Activated CD8-positive, alpha-beta memory T cell treated with anti-CD3 and anti-CD28 coated beads for 36 hours (primary cell): ENCODE results near the gene SEL1L2. TPM values are rescaled to one million over a fixed set of nuclear protein-coding genes. Genes with fewer than 3 reads are reported as not detected.

Experiments used
- CTCF ChIA-PET: fragments of 350-600 bp; sonication (Branson Sonifier 250); formaldehyde crosslinking; loops from one replicate; lab custom pipeline; 2021; ENCODE audit warnings: antibody characterized with exemption; lab: Charles Lee
- POLR2A ChIA-PET: fragments of 350-600 bp; sonication (Branson Sonifier 250); formaldehyde crosslinking; loops from one replicate; lab custom pipeline; 2021; ENCODE audit warnings: antibody characterized with exemption; lab: Charles Lee
- total RNA-seq, 2 experiments: library from RNA; stranded (reverse); gene quantifications; one replicate each; pipeline ENCODE4 v1.2.3, GENCODE V29; 2021

The SEL1L2 gene
- total RNA-seq, 2 experiments from 2014 or later = not detected

DNA sequence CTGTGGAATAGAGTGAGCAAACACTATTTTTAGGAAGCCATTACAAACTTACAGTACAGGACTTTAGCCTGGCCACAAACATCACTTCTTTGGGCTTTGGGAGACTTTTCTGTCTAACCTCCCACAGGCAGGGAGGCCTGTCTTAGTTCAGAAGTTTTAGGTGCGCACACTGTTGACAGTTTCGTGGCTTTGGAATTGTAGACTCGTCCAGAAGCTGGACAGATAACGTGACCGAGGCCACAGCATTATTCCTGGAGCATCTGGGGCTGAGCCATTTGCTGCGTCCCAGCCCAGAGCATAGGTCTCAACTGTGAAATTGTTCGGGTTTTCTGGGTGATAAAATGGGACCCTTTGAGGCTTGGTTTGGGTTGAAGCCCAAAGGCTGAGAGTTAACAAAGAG lies 151.8 kb downstream of the SEL1L2 start:
- ChIA-PET CTCF (no interaction called here), POLR2A (no interaction called here)

DNA sequence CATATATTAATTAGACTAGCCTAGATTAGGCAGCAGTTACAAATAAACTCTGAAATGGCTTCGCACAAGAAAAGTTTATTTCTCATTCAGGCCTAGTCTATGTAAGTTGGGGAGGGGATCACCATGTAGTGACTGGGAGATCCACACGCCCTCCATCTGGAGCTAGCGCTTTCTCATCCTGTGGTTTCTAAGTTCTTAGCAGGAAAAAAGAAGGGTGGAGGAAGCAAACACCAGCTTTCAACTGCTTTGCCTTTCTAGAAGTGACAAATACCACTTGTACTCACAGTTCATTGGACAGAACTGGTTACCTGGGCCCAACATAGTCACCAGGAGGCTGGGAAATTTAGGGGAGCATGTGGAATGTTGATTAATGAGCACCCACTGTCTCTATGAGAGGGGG lies 158.9 kb downstream of the SEL1L2 start:
- POLR2A ChIA-PET = interaction anchor here (0.7 kb wide), 1 partner anchor 759 kb away, joined by 4 read pairs; no protein-coding TSS in a partner anchor

DNA sequence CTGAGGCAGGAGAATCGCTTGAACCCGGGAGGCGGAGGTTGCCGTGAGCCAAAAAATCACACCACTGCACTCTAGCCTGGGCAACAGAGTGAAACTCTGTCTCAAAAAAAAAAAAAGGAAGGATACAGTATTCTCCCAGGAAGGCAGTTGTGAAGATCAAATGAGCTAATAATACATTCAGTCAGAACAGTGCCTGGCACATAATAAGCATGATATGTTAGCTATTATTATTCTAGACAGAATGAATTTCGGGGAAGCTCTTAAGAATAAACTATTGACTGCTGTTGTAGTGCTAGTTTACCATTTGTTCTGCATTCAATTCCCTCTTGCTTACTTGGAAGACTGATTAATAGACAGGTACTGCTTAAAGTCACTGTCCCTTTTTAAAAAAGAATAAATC lies 164.9 kb downstream of the SEL1L2 start:
- POLR2A ChIA-PET = no interaction called here
- CTCF ChIA-PET = no interaction called here

More for the DNA sequence above, 158.9 kb downstream of the SEL1L2 start:
- CTCF ChIA-PET = no interaction called here

DNA sequence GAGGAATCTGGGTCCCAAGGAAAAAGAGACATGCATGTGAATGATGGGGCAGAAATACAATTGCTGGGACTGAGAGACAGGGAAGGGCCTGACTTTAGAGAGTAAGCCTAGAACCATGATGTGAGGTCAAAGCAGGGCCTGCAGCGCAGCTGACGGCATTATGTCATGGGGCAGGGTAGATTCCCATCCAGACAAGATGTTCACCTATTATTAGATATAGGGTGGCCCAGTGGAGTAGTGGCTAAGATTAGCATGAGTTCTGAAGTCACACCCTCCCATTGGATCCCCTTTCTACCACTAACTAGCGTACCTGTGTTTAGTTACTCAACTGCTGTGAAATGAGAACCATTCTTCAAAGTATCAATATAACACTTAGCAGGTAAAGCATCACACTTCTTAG lies 166.0 kb downstream of the SEL1L2 start:
- CTCF ChIA-PET = no interaction called here
- POLR2A ChIA-PET = no interaction called here

DNA sequence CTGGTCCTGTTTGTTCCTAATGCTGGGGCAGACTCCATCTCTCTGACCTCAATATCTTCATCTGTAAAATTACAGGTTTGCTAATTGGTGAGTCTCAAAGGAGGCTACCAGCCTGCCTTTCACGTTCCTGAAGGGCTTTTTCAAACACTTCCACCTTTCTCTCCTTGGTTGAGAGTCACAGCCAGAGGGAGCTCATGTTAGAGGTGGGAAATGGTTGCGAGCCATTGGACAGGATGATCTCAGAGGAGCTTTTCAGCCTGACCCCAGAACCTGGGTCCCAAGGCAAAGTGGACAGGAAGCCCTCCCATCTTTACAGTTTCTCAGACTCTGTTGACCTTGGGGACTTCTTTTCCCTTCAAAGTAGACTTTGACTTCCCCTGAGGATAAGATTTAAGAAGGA lies 168.0 kb downstream of the SEL1L2 start:
- ChIA-PET POLR2A (no interaction called here), CTCF (interaction anchor here (1.2 kb wide), 1 partner anchor 13 kb away, joined by 3 read pairs; no protein-coding TSS in a partner anchor)

DNA sequence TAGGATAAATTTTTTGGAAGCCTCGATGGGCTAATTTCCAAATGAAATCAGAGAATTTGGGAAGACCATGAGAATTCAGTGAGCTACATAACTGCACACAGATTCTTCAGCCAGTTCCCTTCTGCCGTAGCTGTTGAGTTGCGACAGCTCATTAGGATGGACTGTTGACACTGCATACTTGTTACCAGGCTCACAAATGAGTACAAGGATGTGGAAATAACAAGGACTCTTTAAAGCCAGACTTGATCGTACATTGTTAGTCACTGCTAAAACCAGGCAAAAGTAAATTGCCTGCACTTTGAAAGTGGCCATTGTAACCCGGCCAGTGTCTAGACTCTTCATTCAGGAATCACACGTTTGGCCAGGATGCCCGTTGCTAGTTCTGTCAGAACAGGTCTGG lies 168.5 kb downstream of the SEL1L2 start:
- ChIA-PET POLR2A (no interaction called here), CTCF (no interaction called here)

DNA sequence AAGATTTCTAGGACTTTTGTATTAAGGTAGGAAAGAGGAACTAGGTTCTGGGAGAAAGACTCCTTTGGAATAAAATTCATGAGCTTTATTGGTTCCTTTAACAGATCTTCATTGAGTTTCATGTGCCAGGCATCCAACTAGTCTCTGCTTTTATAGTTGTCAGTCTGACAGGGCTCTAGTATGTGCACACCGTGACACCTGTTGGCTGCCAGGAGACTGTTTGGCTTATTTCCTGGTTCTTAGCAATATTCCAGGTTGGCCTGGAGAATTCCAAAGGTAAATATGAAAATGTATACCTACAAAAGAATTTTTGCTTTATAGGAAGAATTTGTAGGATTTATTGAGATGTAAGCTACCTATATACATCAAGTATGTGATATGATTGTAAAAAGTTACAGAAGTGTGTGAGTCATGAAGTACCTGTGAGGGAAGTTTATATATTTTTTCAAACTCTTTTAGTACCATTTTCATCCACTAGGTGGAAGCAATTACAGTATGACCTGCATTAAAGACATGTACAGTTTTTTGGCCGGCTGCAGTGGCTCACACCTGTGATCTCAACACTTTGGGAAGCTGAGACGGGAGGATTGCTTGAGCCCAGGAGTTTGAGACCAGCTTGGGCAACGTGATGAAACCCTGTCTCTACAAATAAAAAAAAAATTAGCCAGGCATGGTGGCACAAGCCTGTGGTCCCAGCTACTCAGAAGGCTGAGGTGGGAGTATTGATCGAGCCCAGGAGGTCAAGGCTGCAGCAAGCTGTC lies 170.3 kb downstream of the SEL1L2 start:
- ChIA-PET CTCF (no interaction called here), POLR2A (interaction anchor here (0.6 kb wide), 1 partner anchor 16 kb away, joined by 3 read pairs; no protein-coding TSS in a partner anchor)

DNA sequence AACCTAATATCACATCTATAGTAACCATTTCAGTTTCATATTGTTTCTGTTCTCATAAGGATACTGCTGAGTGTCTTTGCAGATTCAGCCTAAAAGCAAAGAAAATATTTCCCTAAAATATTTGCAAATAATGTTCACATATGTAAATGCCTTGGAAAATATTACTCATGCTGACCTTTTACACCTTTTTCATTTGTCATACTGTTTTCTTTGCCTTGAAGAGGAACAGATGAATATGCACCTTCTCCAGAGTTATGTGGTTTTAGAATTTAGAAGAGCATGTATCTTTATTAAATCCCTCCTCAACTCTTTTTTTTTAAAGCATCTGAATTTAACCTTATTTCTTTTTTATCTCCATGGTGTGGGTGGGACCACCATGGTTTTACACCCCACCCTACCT lies 173.1 kb downstream of the SEL1L2 start:
- POLR2A ChIA-PET = no interaction called here
- CTCF ChIA-PET = no interaction called here

DNA sequence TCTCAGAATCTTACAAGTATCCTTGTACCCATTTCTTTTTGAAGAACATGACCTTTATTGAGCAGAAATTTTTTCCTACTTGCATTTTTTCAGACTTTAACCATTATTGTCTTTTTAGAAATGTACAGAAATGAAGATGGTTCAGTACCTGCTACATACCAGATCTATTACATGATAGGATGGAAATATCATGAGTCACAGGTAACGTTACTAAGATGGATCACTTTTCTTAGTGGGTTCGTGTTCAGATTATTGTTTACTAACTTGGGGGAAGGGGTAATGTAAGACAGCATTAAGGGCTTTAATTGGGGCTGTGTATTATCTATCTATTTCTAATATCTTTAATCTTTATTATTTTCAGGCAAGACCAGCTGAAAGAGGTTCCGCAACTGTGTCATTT lies 173.7 kb downstream of the SEL1L2 start:
- ChIA-PET CTCF (no interaction called here), POLR2A (no interaction called here)

DNA sequence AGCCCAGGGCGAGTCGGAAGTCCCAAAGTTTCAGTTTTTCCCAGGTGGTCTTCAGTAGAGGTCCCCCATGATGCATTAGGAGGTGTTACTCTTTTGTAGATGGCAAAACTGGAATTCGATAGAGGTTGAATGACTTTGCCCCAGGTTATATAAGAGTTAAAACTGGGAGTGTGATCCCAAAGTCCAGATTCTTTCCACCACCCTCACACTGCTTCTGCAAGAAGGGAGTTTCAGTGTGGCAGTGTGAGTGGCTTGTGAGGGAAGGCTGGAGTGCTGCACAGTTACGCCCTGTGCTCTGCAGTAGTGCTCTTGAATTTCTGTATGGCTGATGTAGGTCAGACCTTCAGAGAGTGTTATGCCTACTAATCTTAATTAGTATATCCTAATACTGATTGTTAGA lies 175.7 kb downstream of the SEL1L2 start:
- POLR2A ChIA-PET = no interaction called here
- CTCF ChIA-PET = no interaction called here

DNA sequence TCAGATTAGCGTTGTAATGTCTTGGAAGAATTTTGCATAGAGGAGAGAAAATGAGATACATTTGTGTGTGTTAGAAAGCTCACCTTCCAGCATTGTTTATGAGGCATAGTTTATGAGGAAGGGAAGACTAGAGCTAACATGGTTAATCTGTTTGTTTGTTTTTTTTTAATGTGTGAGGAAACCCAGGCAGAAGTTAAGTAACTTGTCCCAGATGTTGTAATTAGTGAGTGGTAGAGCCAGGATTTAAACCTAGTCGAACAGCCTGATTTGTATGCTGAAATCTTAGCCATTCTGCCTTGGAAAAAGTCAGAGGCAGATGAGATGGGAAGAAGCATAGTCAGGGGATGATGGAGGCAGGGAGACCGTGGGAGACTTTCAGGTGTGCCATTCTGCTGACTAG lies 176.5 kb downstream of the SEL1L2 start:
- CTCF ChIA-PET = no interaction called here

DNA sequence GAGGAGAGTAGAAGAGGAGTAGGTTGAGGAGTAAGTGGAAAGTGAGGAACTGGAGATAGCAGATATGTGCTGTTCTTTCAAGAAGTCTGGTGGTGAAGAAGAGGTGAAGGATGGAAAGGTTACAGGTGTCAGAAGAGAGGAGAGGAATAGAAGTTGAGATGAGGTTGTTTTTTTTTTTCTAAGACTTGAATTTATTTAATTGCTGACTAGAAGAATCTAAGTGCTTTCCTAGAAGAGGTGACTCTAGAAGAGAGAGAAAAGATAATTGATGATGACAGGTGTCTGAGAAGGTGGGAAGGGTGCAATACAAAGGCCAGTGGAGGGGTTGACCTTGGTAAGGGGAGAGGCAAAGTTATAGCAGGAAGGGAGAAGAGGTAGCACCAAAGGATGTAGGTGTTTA lies 180.0 kb downstream of the SEL1L2 start:
- POLR2A ChIA-PET = interaction anchor here (0.5 kb wide), 1 partner anchor 38 kb away, joined by 6 read pairs; no protein-coding TSS in a partner anchor
- CTCF ChIA-PET = no interaction called here

More for the DNA sequence above, 176.5 kb downstream of the SEL1L2 start:
- POLR2A ChIA-PET = no interaction called here

DNA sequence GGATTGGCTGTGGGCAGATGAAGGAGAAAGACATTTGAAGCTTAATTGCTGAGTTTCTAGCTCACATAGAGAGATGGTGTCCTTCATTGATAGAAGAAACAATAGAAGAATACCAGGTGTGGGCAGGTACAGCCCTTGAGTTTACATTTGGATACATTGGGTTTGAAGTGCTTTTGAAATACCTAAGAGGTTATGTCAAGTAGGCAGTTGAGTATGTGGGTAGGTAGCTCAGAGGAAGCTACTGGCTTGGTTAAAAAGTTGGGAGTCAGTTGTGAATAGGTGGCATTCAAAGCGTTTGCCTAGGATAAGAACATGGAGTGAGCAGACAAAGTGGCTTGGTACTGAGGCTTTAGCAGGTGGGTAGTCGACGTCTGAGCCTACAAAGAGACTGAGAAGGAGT lies 180.6 kb downstream of the SEL1L2 start:
- CTCF ChIA-PET = no interaction called here

DNA sequence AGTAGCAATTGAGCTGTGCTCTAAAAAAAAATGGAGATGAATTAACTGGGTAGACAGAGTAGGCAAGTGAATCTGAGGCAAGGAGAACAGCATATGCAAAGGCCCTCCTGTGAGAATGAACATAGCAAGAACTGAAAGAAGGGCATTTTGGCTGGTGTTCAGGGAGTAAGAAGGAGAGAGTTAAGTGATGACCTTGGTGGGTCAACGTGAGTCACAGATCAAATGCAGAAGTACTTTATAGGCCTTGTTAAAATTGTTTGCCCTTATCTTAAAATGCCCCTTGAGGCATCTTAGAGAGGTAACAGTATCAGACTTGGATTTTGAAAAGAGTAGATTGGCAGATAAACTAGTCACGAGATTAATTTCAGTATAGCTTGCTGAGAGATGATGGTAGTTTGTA lies 181.0 kb downstream of the SEL1L2 start:
- ChIA-PET POLR2A (interaction anchor here (0.6 kb wide), 1 partner anchor 599 kb away, joined by 3 read pairs; no protein-coding TSS in a partner anchor), CTCF (no interaction called here)

More for the DNA sequence above, 180.6 kb downstream of the SEL1L2 start:
- POLR2A ChIA-PET = interaction anchor here (0.6 kb wide), 1 partner anchor 600 kb away, joined by 3 read pairs; no protein-coding TSS in a partner anchor

DNA sequence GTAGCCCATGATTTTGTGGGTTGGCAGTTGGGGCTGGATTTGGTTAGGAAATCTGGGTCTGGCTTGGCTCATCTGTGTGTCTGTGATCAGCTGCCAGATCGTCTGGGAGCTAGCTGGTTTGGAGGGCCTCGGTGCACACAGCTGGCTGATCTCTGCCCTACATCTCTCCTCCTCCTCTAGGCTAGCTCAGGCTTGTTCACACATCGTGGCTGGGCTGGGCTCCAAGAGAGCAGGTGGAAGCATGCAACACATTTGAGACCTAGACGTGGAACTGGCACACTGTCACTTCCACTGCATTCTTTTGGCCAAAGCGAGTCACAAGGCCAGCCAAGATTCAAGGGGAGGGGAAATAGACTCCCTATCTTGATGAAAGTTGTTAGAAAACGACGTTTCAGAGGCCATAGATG lies 189.7 kb downstream of the SEL1L2 start:
- ChIA-PET POLR2A (no interaction called here), CTCF (interaction anchor here (0.6 kb wide), 1 partner anchor 29 kb away, joined by 3 read pairs; no protein-coding TSS in a partner anchor)

DNA sequence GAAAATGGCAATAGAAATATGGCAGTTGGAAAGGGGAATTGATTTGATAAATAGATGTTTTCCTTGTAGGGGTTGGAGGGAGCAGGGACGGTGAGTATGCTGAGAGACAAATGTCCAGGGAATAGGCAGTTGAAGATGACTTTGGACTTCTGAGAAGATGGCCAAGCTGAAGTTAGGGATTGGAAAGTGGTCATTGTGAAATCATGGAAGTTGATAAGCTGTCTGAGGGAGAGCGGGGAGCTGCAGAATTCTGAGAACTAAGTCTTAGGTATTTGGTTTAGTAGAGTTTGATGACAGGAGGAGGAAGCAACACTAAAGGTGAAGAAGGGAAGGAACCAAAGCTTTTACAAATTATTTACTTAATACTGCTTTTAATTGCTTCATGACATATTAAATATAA lies 190.4 kb downstream of the SEL1L2 start:
- ChIA-PET POLR2A (no interaction called here), CTCF (no interaction called here)

Other genes with a start within 250 kb of the SEL1L2 start
- gene ESF1, start 205.7 kb downstream of the SEL1L2 start, total RNA-seq = 10 to 100 TPM; 25.2 to 27.5 TPM
- 10 to 100 TPM; 33.3 to 33.8 TPM for gene NDUFAF5, start 205.6 kb downstream of the SEL1L2 start, total RNA-seq
- gene MACROD2, start 4.9 kb upstream of the SEL1L2 start, total RNA-seq = not detected